ENCODE results near the gene ITPR2. TPM values are rescaled to one million over a fixed set of nuclear protein-coding genes. Genes with fewer than 3 reads are reported as not detected.
"Not testable (repeated sequence)": the region's sequence is repeated elsewhere in the genome, so short reads cannot be mapped to it uniquely, and the experiment has no call there.

The ITPR2 gene
- total and polyA plus RNA-seq, 2 of the 8 experiments (the other 6 are each of a cell fraction or from before 2014, with no cell fraction given), result 4.1 to 48.3 TPM

DNA sequence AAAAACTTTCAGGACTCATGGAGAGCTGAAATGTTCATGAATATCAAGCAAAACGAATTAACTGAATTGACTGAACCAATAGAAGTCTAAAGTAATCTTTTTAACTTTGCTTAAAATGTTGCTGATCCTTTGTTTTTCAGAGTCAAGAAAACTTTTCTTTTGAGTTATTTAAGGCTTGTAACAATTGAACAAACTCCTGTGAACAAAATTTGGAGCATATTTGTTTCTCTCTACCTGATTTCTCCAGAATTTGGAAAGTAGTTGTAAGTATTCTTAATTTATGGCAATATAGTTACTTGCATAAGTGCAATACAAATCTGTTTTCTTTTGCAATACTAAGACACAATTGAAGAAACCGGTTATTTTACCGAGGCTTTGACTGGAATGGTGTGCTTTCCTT is 77.6 kb downstream of the ITPR2 start:
- H3K79me2 ChIP-seq (ENCODE audit: control insufficient read depth in 1 of 2, insufficient read depth in 2 of 2, low read length in 2 of 2); H3K23ac ChIP-seq (ENCODE audit: insufficient read length); H2BK12ac ChIP-seq (ENCODE audit: low read depth, low read length); H4K91ac ChIP-seq (replicated peaks; ENCODE audit: insufficient read length, low read length); H3K27ac ChIP-seq (ENCODE audit: low read depth, low read length); H3K79me1 ChIP-seq (ENCODE audit: low read depth, low read length); H4K20me1 ChIP-seq (replicated peaks in 1 of 2; ENCODE audit: control insufficient read depth in 1 of 2, insufficient read depth in 2 of 2, low read length in 2 of 2); H2BK120ac ChIP-seq (replicated peaks; ENCODE audit: low read depth, low read length); H3K18ac ChIP-seq (ENCODE audit: extremely low read depth, low read length); H3K4me1 ChIP-seq (replicated peaks in 1 of 4; ENCODE audit: control insufficient read depth in 3 of 4, insufficient read depth in 4 of 4, low read length in 3 of 4); H2BK20ac ChIP-seq (ENCODE audit: low read length); FAIRE-seq; H2BK15ac ChIP-seq (ENCODE audit: low read length); H3K4me2 ChIP-seq (ENCODE audit: insufficient read depth in 1 of 2, low read depth in 2 of 2, low read length in 2 of 2); H4K5ac ChIP-seq (ENCODE audit: insufficient read length, low read depth, low read length); CTCF ChIA-PET (ENCODE audit: partially characterized antibody); H2AFZ ChIP-seq (ENCODE audit: low read length); DNase-seq (ENCODE audit: low read depth in 1 of 2, low spot score in 2 of 2); H3K36me3 ChIP-seq (ENCODE audit: control insufficient read depth in 2 of 4, insufficient read depth in 4 of 4, low read length in 3 of 4); H3K14ac ChIP-seq (ENCODE audit: insufficient read length); H3K9ac ChIP-seq (replicated peaks in 1 of 4; ENCODE audit: extremely low read depth in 1 of 4, low read depth in 3 of 4, low read length in 3 of 4); H3K56ac ChIP-seq (replicated peaks; ENCODE audit: insufficient read length, low read depth, low read length); H3K4ac ChIP-seq (replicated peaks; ENCODE audit: insufficient read length, low read depth, low read length); H3K4me3 ChIP-seq (ENCODE audit: extremely low read depth in 1 of 4, insufficient read depth in 2 of 4, low read depth in 3 of 4, low read length in 4 of 4); H4K8ac ChIP-seq (ENCODE audit: extremely low read depth, insufficient read depth, low read length); H2BK5ac ChIP-seq (ENCODE audit: low read depth, low read length); H2AK5ac ChIP-seq (ENCODE audit: low read depth, low read length); H3K23me2 ChIP-seq (ENCODE audit: low read depth, low read length); H3K27me3 ChIP-seq (replicated peaks in 1 of 4; ENCODE audit: control insufficient read depth in 3 of 4, extremely low read depth in 1 of 4, insufficient read depth in 3 of 4, low read length in 3 of 4): not testable (repeated sequence)
- WGBS, 2 experiments (ENCODE audit: extremely low coverage in 1 of 2, insufficient coverage in 1 of 2, insufficient read length in 1 of 2, insufficient replicate concordance in 2 of 2, low coverage in 1 of 2, low lambda C conversion rate in 2 of 2, missing lambda C conversion rate in 1 of 2), result 90% methylated on average over 3 of the region's 3 CpGs; no CpG with 5 or more reads in 1 of the 2 experiments
- POLR2A ChIA-PET (ENCODE audit: partially characterized antibody), result interaction anchor here (1.0 kb wide), 1 partner anchor 12 kb away, joined by 3 read pairs; no protein-coding TSS in a partner anchor
- H3K9me3 ChIP-seq (ENCODE audit: insufficient read depth in 2 of 2, low read depth in 1 of 2, low read length in 1 of 2), result peaks cover 9 to 23% of the 10 kb centered on the region in 2 experiments; a peak in 2 of 4 replicates
